ENCODE data around the gene BAZ2B. TPM values are rescaled to one million over a fixed set of nuclear protein-coding genes. Genes with fewer than 3 reads are reported as not detected.

BAZ2B gene
- total and polyA plus RNA-seq, 4 donors, result 18.3 to 266 (median 39.5) TPM

DNA sequence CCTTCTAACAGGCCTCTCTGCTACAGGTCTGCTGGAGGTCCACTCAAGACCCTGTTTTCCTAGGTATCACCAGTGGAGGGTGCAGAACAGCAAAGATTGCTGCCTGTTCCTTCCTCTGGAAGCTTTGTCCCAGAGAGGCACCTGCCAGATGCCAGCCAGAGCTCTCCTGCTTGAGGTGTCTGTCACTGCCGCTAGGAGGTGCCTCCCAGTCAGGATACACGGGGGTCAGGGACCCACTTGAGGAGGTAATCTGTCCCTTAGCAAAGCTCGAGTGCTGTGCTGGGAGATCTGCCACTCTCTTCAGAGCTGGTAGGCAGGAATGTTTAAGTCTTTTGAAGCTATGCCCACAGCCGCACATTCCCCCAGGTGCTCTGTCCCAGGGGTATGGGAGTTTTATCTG, 140.6 kb downstream of the BAZ2B start:
- ATAC-seq (ENCODE audit: insufficient read depth, low FRiP score) (no peak), DNase-seq (no peak)
- peaks cover 8 to 11% (median 9%) of the 10 kb centered on the region in 4 donors for H3K36me3 ChIP-seq (ENCODE audit: control insufficient read depth in 4 of 4, insufficient read depth in 4 of 4, low read length in 4 of 4)
- 96 to 98% methylated on average over 4 of the region's 4 CpGs for WGBS, 2 donors
- no peak overlapping the region for H3K4me3 ChIP-seq
- H3K4me1 ChIP-seq (ENCODE audit: control insufficient read depth in 5 of 5, insufficient read depth in 5 of 5, low read length in 5 of 5), result no peaks in the 10 kb centered on the region
- H3K9me3 ChIP-seq (ENCODE audit: control insufficient read depth in 4 of 4, insufficient read depth in 3 of 4, low read length in 3 of 4), result no peaks in the 10 kb centered on the region
- no peak overlapping the region for H3K9ac ChIP-seq (ENCODE audit: insufficient read depth in 1 of 2, low read length in 2 of 2)
- H3K27ac ChIP-seq (ENCODE audit: low read depth in 1 of 2, low read length in 1 of 2), result no peak overlapping the region
- TF ChIP-seq, protein P1, sequence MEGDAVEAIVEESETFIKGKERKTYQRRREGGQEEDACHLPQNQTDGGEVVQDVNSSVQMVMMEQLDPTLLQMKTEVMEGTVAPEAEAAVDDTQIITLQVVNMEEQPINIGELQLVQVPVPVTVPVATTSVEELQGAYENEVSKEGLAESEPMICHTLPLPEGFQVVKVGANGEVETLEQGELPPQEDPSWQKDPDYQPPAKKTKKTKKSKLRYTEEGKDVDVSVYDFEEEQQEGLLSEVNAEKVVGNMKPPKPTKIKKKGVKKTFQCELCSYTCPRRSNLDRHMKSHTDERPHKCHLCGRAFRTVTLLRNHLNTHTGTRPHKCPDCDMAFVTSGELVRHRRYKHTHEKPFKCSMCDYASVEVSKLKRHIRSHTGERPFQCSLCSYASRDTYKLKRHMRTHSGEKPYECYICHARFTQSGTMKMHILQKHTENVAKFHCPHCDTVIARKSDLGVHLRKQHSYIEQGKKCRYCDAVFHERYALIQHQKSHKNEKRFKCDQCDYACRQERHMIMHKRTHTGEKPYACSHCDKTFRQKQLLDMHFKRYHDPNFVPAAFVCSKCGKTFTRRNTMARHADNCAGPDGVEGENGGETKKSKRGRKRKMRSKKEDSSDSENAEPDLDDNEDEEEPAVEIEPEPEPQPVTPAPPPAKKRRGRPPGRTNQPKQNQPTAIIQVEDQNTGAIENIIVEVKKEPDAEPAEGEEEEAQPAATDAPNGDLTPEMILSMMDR (IDR thresholded peaks at IDR 0.05; ENCODE audit: control extremely low read depth, extremely low read depth), result no peak
- no peaks in the 10 kb centered on the region for H3K27me3 ChIP-seq (ENCODE audit: control insufficient read depth in 3 of 3, insufficient read depth in 3 of 3, low read length in 2 of 3)

DNA sequence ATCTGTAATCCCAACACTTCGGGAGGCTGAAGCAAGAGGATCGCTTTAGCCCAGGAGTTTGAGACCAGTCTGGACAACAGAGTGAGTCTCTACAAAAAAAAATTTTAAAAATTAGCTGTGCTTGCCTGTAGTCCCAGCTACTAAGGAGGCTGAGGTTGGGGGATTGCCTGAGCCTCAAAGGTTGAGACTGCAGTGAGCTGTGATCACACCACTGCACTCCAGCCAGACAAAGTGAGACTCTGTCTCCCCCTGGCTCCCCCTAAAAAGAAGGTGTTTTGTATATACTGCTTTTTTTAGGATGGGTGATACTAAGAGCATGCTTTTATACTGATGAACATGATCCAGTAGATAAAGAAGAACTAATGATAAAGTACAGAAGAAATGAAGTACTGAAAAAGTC, 145.0 kb downstream of the BAZ2B start:
- ATAC-seq (ENCODE audit: insufficient read depth, low FRiP score) (no peak), DNase-seq (no peak)
- Histone ChIP-seq H3K27me3 (ENCODE audit: control insufficient read depth in 3 of 3, insufficient read depth in 3 of 3, low read length in 2 of 3) (no peaks in the 10 kb centered on the region), H3K9ac (ENCODE audit: insufficient read depth in 1 of 2, low read length in 2 of 2) (no peak overlapping the region), H3K27ac (ENCODE audit: low read depth in 1 of 2, low read length in 1 of 2) (no peak overlapping the region), H3K36me3 (ENCODE audit: control insufficient read depth in 4 of 4, insufficient read depth in 4 of 4, low read length in 4 of 4) (peaks cover 4 to 17% (median 11%) of the 10 kb centered on the region in 4 donors), H3K4me3 (no peak overlapping the region), H3K4me1 (ENCODE audit: control insufficient read depth in 5 of 5, insufficient read depth in 5 of 5, low read length in 5 of 5) (peaks cover 0 to 6% (median 0%) of the 10 kb centered on the region in 5 donors), H3K9me3 (ENCODE audit: control insufficient read depth in 4 of 4, insufficient read depth in 3 of 4, low read length in 3 of 4) (no peaks in the 10 kb centered on the region)
- TF ChIP-seq, protein P1 (IDR thresholded peaks at IDR 0.05; ENCODE audit: control extremely low read depth, extremely low read depth), result no peak
- 49 to 50% methylated on average over 2 of the region's 2 CpGs for WGBS, 2 donors

DNA sequence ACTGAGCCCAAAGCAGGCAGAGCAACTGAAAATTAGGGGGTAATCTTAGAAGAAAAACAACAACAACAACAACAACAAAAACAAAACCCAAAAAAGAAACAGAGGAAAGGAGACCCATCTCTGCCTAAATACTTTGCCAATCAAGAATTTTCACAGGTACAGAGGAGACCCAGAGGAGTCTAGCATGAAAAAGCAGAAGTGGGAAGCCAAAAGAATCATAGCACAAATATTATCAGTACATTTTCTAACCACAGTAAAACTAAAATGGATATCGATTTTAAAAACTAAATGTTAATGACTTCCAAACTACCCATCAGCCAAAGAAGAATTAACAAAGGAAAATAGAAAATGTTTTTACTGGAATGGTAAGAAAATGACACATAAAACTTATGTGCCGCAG, 148.1 kb downstream of the BAZ2B start:
- Histone ChIP-seq H3K4me1 (ENCODE audit: control insufficient read depth in 5 of 5, insufficient read depth in 5 of 5, low read length in 5 of 5) (peaks cover 0 to 6% (median 0%) of the 10 kb centered on the region in 5 donors), H3K9ac (ENCODE audit: insufficient read depth in 1 of 2, low read length in 2 of 2) (no peak overlapping the region), H3K27ac (ENCODE audit: low read depth in 1 of 2, low read length in 1 of 2) (no peak overlapping the region), H3K4me3 (no peak overlapping the region), H3K9me3 (ENCODE audit: control insufficient read depth in 4 of 4, insufficient read depth in 3 of 4, low read length in 3 of 4) (no peaks in the 10 kb centered on the region), H3K36me3 (ENCODE audit: control insufficient read depth in 4 of 4, insufficient read depth in 4 of 4, low read length in 4 of 4) (peaks cover 0 to 9% (median 7%) of the 10 kb centered on the region in 4 donors), H3K27me3 (ENCODE audit: control insufficient read depth in 3 of 3, insufficient read depth in 3 of 3, low read length in 2 of 3) (no peaks in the 10 kb centered on the region)
- no peak for DNase-seq
- TF ChIP-seq, protein P1 (IDR thresholded peaks at IDR 0.05; ENCODE audit: control extremely low read depth, extremely low read depth), result no peak
- no peak for ATAC-seq (ENCODE audit: insufficient read depth, low FRiP score)
- WGBS, 2 donors, result 94 to 99% methylated on average over 2 of the region's 2 CpGs

DNA sequence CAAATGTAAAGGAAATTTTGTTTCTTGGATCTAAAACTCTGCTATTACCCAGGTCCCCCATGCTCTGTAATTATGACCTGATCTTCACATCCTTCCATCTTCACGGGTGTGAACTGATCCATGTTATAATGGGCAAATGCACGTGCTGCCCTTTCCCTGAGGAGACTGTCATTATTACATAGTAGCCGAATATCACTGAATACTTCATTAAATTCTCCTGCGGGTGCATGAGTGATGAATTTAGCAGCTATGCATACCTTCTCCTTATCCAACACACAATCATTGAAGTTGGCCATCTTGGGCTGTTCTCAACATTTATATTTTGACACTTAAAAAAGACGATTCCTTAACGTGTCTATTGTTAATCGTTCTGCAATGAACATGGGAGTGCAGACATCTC, 153.4 kb downstream of the BAZ2B start:
- Histone ChIP-seq H3K9me3 (ENCODE audit: control insufficient read depth in 4 of 4, insufficient read depth in 3 of 4, low read length in 3 of 4) (no peaks in the 10 kb centered on the region), H3K4me1 (ENCODE audit: control insufficient read depth in 5 of 5, insufficient read depth in 5 of 5, low read length in 5 of 5) (peaks cover 0 to 3% (median 0%) of the 10 kb centered on the region in 5 donors), H3K4me3 (no peak overlapping the region), H3K27me3 (ENCODE audit: control insufficient read depth in 3 of 3, insufficient read depth in 3 of 3, low read length in 2 of 3) (no peaks in the 10 kb centered on the region), H3K27ac (ENCODE audit: low read depth in 1 of 2, low read length in 1 of 2) (no peak overlapping the region), H3K36me3 (ENCODE audit: control insufficient read depth in 4 of 4, insufficient read depth in 4 of 4, low read length in 4 of 4) (peaks cover 0 to 9% (median 3%) of the 10 kb centered on the region in 4 donors), H3K9ac (ENCODE audit: insufficient read depth in 1 of 2, low read length in 2 of 2) (no peak overlapping the region)
- TF ChIP-seq, protein P1 (IDR thresholded peaks at IDR 0.05; ENCODE audit: control extremely low read depth, extremely low read depth), result no peak
- WGBS, 2 donors, result 97 to 98% methylated on average over 7 of the region's 7 CpGs
- DNase-seq (no peak), ATAC-seq (ENCODE audit: insufficient read depth, low FRiP score) (no peak)
